H1 (cell line): Measurements from ENCODE around the gene SYNPO.

Experiments
- CBX8 ChIP-seq: fragments of 300-800, 300-1000 bp; sonication (generic); IDR thresholded peaks from 2 replicates; pipeline ENCODE4 v1.7.1; 2016; ENCODE audit warnings: low read depth, low read length, borderline replicate concordance
- EZH2 ChIP-seq: fragments of 200-600 bp; sonication (generic); IDR thresholded peaks from 2 replicates; pipeline ENCODE4 v1.7.1; 2012; ENCODE audit warnings: low read depth, mild to moderate bottlenecking, moderate library complexity, low read length, inconsistent platforms; ENCODE audit not compliant: severe bottlenecking
- ZNF274 ChIP-seq: IDR thresholded peaks from 2 replicates; pipeline ENCODE4 v1.7.0; 2012; ENCODE audit warnings: low read length, borderline replicate concordance; ENCODE audit errors: extremely low read depth
- TF ChIP-seq, protein P1 (sequence below), 3 experiments: IDR thresholded peaks; 1 replicate in 2 of 3; 2 replicates in 1 of 3; pipeline versions ENCODE4 v1.5.1 to v1.6.1; 2011; ENCODE audit warnings: low read length in 3 of 3, mild to moderate bottlenecking in 3 of 3, inconsistent platforms in 2 of 3, low read depth in 1 of 3, moderate library complexity in 1 of 3; ENCODE audit not compliant: insufficient read depth in 1 of 3; ENCODE audit errors: control extremely low read depth in 1 of 3

- TF ChIP-seq CBX8, result no peak
- no peak for TF ChIP-seq EZH2
- no peak for TF ChIP-seq ZNF274
- TF ChIP-seq, protein P1, sequence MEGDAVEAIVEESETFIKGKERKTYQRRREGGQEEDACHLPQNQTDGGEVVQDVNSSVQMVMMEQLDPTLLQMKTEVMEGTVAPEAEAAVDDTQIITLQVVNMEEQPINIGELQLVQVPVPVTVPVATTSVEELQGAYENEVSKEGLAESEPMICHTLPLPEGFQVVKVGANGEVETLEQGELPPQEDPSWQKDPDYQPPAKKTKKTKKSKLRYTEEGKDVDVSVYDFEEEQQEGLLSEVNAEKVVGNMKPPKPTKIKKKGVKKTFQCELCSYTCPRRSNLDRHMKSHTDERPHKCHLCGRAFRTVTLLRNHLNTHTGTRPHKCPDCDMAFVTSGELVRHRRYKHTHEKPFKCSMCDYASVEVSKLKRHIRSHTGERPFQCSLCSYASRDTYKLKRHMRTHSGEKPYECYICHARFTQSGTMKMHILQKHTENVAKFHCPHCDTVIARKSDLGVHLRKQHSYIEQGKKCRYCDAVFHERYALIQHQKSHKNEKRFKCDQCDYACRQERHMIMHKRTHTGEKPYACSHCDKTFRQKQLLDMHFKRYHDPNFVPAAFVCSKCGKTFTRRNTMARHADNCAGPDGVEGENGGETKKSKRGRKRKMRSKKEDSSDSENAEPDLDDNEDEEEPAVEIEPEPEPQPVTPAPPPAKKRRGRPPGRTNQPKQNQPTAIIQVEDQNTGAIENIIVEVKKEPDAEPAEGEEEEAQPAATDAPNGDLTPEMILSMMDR (IDR thresholded peaks at IDR 0.05; ENCODE audit: control extremely low read depth in 1 of 3, insufficient read depth in 1 of 3, low read depth in 1 of 3, low read length in 3 of 3), result no peak
These were observed 4.7 kb downstream of the SYNPO start for GRCh38 chr5:150645070-150645700.
